Fibroblast of villous mesenchyme (primary cell): ENCODE measurements around the gene BBIP1. TPM values are rescaled to one million over a fixed set of nuclear protein-coding genes. Genes with fewer than 3 reads are reported as not detected.

Source experiments
- DNase-seq: peaks from one replicate; pipeline ENCODE4 v3.0.0-alpha.2; 2010; ENCODE audit warnings: low read depth
- H3K4me3 ChIP-seq: 2 replicates; pipeline ENCODE4 v1.5.1; 2011; ENCODE audit warnings: low read depth, mild to moderate bottlenecking, low read length
- CTCF ChIP-seq: IDR thresholded peaks from 2 replicates; pipeline ENCODE4 v1.5.1; 2012; ENCODE audit warnings: low read depth, mild to moderate bottlenecking, low read length; ENCODE audit not compliant: insufficient read depth
- total RNA-seq: library from RNA; depleted of rRNA; stranded (reverse); fragments of >200 nt; gene quantifications from 2 replicates; pipeline ENCODE4 v1.2.3, GENCODE V29; 2012

BBIP1 gene
- total RNA-seq, 1 donor, result 23.3 TPM

- H3K4me3 ChIP-seq, result no peak overlapping the region
- no peak for TF ChIP-seq CTCF
Observed at GRCh38 chr10:110858297-110858934, 60.6 kb downstream of the BBIP1 start.

GRCh38 chr10:110857265-110858171 is 61.5 kb downstream of the BBIP1 start:
- peak; percentile 1 for TF ChIP-seq CTCF
- peak; percentile 96 for DNase-seq

More at GRCh38 chr10:110858297-110858934, 60.6 kb downstream of the BBIP1 start:
- DNase-seq, result peak; percentile 80

GRCh38 chr10:110853921-110854605 is 64.9 kb downstream of the BBIP1 start:
- DNase-seq, result peak; percentile 57
- H3K4me3 ChIP-seq, result no peak overlapping the region
- no peak for TF ChIP-seq CTCF

More at GRCh38 chr10:110857265-110858171, 61.5 kb downstream of the BBIP1 start:
- H3K4me3 ChIP-seq, result peak overlapping the region; percentile 10

- DNase-seq, result no peak
- H3K4me3 ChIP-seq, result no peak overlapping the region
- no peak for TF ChIP-seq CTCF
Observed at GRCh38 chr10:110852947-110853346, 66.0 kb downstream of the BBIP1 start.

- no peak overlapping the region for H3K4me3 ChIP-seq
- no peak for DNase-seq
Observed at GRCh38 chr10:110852255-110852896, 66.6 kb downstream of the BBIP1 start.

More at GRCh38 chr10:110852255-110852896, 66.6 kb downstream of the BBIP1 start:
- TF ChIP-seq CTCF, result no peak
